Choroid plexus epithelial cell (primary cell): ENCODE measurements around the gene ANGPTL7.

Experiments
- DNase-seq: peaks from one replicate; pipeline ENCODE4 v3.0.0-alpha.2; 2010; ENCODE audit warnings: low read depth
- H3K4me3 ChIP-seq: 2 replicates; pipeline ENCODE4 v1.5.1; 2011; ENCODE audit warnings: low read depth, mild to moderate bottlenecking, control low read depth, low read length, moderate library complexity
- TF ChIP-seq, protein P1 (sequence below): conservative IDR thresholded peaks from 2 replicates; pipeline ENCODE4 v1.5.1; 2011; ENCODE audit warnings: low read depth, mild to moderate bottlenecking, control low read depth, inconsistent platforms, low read length, moderate library complexity

Gene ANGPTL7

DNA sequence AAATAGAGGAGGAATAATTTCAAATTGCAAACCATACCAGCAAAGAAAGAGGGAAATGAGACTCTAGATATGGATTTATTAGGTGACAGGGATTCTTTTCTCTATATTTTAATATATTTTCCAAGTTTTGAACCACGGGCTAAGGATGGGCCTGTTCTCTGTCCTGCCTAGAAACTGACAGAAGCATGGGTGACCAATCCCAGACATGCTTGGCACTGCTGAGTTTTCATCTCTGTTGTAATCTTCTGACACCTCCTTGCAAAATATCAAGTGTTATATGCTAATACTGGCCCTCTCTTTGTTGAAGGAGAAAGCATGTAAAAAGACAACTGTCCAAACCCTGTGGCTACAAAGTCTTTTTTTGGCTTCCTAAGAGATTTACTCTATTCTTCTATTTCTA, 774 bp upstream of the ANGPTL7 start:
- peak; percentile 67 for DNase-seq
- TF ChIP-seq, protein P1, sequence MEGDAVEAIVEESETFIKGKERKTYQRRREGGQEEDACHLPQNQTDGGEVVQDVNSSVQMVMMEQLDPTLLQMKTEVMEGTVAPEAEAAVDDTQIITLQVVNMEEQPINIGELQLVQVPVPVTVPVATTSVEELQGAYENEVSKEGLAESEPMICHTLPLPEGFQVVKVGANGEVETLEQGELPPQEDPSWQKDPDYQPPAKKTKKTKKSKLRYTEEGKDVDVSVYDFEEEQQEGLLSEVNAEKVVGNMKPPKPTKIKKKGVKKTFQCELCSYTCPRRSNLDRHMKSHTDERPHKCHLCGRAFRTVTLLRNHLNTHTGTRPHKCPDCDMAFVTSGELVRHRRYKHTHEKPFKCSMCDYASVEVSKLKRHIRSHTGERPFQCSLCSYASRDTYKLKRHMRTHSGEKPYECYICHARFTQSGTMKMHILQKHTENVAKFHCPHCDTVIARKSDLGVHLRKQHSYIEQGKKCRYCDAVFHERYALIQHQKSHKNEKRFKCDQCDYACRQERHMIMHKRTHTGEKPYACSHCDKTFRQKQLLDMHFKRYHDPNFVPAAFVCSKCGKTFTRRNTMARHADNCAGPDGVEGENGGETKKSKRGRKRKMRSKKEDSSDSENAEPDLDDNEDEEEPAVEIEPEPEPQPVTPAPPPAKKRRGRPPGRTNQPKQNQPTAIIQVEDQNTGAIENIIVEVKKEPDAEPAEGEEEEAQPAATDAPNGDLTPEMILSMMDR = no peak
- no peak overlapping the region for H3K4me3 ChIP-seq

DNA sequence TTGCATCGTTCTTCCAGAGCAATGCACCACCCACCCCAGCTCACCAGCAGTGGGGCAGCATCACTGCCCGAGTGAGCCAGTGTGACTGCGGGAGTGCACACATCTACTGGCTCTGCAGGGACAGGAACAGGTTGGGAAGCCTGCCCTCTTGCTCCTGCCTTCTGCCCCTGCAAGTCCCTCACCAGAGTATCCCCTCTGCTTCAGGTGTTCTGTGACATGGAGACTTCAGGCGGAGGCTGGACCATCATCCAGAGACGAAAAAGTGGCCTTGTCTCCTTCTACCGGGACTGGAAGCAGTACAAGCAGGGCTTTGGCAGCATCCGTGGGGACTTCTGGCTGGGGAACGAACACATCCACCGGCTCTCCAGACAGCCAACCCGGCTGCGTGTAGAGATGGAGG, 4.2 kb downstream of the ANGPTL7 start:
- TF ChIP-seq, protein P1 = no peak
- H3K4me3 ChIP-seq = no peak overlapping the region
- no peak for DNase-seq

DNA sequence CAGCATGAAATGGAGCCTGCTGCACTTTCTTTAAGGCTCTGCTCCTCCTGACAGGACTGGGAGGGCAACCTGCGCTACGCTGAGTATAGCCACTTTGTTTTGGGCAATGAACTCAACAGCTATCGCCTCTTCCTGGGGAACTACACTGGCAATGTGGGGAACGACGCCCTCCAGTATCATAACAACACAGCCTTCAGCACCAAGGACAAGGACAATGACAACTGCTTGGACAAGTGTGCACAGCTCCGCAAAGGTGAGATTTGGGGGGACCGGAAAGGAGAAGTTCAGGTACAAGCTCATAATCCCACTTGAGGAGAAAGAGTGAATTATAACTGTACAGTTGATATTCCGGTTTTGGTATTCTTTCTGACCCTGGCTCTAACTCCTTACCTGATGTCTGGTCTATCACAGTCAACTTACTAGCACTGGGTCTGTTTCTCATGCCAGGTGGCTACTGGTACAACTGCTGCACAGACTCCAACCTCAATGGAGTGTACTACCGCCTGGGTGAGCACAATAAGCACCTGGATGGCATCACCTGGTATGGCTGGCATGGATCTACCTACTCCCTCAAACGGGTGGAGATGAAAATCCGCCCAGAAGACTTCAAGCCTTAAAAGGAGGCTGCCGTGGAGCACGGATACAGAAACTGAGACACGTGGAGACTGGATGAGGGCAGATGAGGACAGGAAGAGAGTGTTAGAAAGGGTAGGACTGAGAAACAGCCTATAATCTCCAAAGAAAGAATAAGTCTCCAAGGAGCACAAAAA, 5.4 kb downstream of the ANGPTL7 start:
- H3K4me3 ChIP-seq = no peak overlapping the region
- TF ChIP-seq, protein P1 = no peak
- DNase-seq = no peak

- TF ChIP-seq, protein P1 = no peak
- DNase-seq = no peak
- no peak overlapping the region for H3K4me3 ChIP-seq
Measured at GRCh38 chr1:11196945-11197344, 7.8 kb downstream of the ANGPTL7 start.

GRCh38 chr1:11197359-11197758, 8.2 kb downstream of the ANGPTL7 start:
- TF ChIP-seq, protein P1 = no peak
- DNase-seq = no peak
- no peak overlapping the region for H3K4me3 ChIP-seq

DNA sequence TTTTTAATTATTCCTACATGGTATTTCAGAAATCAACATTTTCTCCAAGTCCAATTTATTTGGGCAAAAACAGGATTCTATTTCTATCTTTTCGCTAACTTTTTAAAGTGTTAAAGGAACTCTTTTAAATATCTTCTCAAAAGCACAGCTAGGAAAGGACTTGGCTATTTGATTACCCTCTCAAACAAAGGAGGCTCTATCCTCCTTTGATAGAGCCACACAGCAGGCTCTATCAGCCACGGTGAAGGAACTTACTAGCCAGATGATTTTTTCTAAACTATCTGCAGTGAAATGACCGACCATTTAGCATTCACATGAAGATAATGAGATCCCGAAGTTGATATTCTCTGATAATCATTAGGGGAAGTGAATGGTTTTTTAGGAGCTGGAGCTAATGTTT, 9.1 kb downstream of the ANGPTL7 start:
- H3K4me3 ChIP-seq = no peak overlapping the region
- no peak for DNase-seq
- TF ChIP-seq, protein P1 = no peak
